Gastrocnemius medialis (tissue), 4 donors: ENCODE results near the gene CD300E. TPM values are rescaled to one million over a fixed set of nuclear protein-coding genes. Genes with fewer than 3 reads are reported as not detected.
"Not testable (repeated sequence)": the region's sequence is repeated elsewhere in the genome, so short reads cannot be mapped to it uniquely, and the experiment has no call there.

Source experiments
- ATAC-seq, 2 donors: fragments of 150-250 bp; one replicate each; pipeline ENCODE4 v1.9.1; 2016
- DNase-seq, 2 donors: peaks; one replicate each; pipeline ENCODE4 v3.0.0-alpha.2; 2019
- H3K27ac ChIP-seq, 4 donors: fragments of 200-600 bp; sonication (generic); 1 replicate in 1 of 4; 2 replicates in 3 of 4; pipeline ENCODE4 v1.5.1; 2016 to 2018; ENCODE audit warnings: mild to moderate bottlenecking in 2 of 4, moderate library complexity in 1 of 4
- H3K27me3 ChIP-seq, 3 donors: fragments of 200-600 bp; sonication (generic) in 2 of 3; 1 replicate in 1 of 3; 2 replicates in 2 of 3; pipeline versions ENCODE4 v1.5.1 to v1.6.0; 2016 to 2019; ENCODE audit warnings: mild to moderate bottlenecking in 1 of 3, moderate library complexity in 1 of 3
- H3K36me3 ChIP-seq, 2 donors: fragments of 200-600 bp; sonication (generic) in 1 of 2; one replicate each; pipeline ENCODE4 v1.5.1; 2017 to 2018
- H3K4me1 ChIP-seq, 2 donors: fragments of 200-600 bp; sonication (generic) in 1 of 2; one replicate each; pipeline ENCODE4 v1.5.1; 2016 to 2017; ENCODE audit warnings: mild to moderate bottlenecking in 2 of 2
- H3K4me3 ChIP-seq, 4 donors: fragments of 200-600 bp; sonication (generic) in 3 of 4; 1 replicate in 1 of 4; 2 replicates in 3 of 4; pipeline ENCODE4 v1.5.1; 2016 to 2019; ENCODE audit warnings: mild to moderate bottlenecking in 2 of 4
- H3K9me3 ChIP-seq, 3 donors: fragments of 200-600 bp; sonication (generic) in 2 of 3; 1 replicate in 1 of 3; 2 replicates in 2 of 3; pipeline ENCODE4 v1.5.1; 2016 to 2019
- CTCF ChIP-seq, 5 experiments: fragments of 450-650 bp in 3 of 5; fragments of 200-600 bp in 2 of 5; sonication (generic) in 2 of 5; IDR thresholded peaks in 4 of 5; conservative IDR thresholded peaks in 1 of 5; 1 replicate in 4 of 5; 2 replicates in 1 of 5; pipeline ENCODE4 v1.5.1; 2016 to 2019; ENCODE audit warnings: antibody characterized with exemption in 5 of 5, mild to moderate bottlenecking in 3 of 5, moderate library complexity in 3 of 5
- POLR2A ChIP-seq, 2 donors: fragments of 450-650 bp; IDR thresholded peaks; one replicate each; pipeline ENCODE4 v1.6.1; 2017; ENCODE audit warnings: antibody characterized with exemption in 2 of 2, mild to moderate bottlenecking in 2 of 2, moderate library complexity in 2 of 2
- in situ Hi-C, 4 donors: fragments of 200-750 bp; cut with MboI; loops; one replicate each; pipeline versions ENCODE4 v1.15.0 to v1.8.0; 2017; ENCODE audit warnings: low sequenced_read_pairs in 4 of 4
- intact Hi-C: fragments of 100-400 bp; cut with DNase I; formaldehyde crosslinking; loops from one replicate; pipeline ENCODE4 v1.15.1; 2023; ENCODE audit warnings: low total_unique reads
- total RNA-seq, 4 donors: library from RNA; depleted of rRNA; stranded (reverse); fragments of >200 nt; gene quantifications; one replicate each; pipeline versions ENCODE4 v1.1.0 to v1.2.3, GENCODE V29; 2016

Gene CD300E
- total RNA-seq, 4 donors from 2014 or later = 0.26 to 0.91 TPM; not detected in 2

GRCh38 chr17:74641224-74641957 is 17.9 kb upstream of the CD300E start:
- no peak for DNase-seq
- Histone ChIP-seq H3K4me1 (no peaks in the 10 kb centered on the region), H3K36me3 (no peaks in the 10 kb centered on the region), H3K27ac (no peak overlapping the region), H3K27me3 (peaks cover 4 to 5% (median 5%) of the 10 kb centered on the region in 3 donors), H3K4me3 (no peak overlapping the region), H3K9me3 (no peaks in the 10 kb centered on the region)
- ATAC-seq = no peak
- TF ChIP-seq CTCF (IDR thresholded peaks at IDR 0.05 in 4 of 5, conservative IDR thresholded peaks at IDR 0.05 in 1 of 5) (no peak), POLR2A (IDR thresholded peaks at IDR 0.05) (no peak)
- in situ Hi-C loops (no loop called here), intact Hi-C loops (no loop called here)

- no peaks in the 10 kb centered on the region for H3K9me3 ChIP-seq
- H3K27ac ChIP-seq = no peak overlapping the region
- no peak for ATAC-seq
- intact Hi-C loops = no loop called here
- H3K4me1 ChIP-seq = no peaks in the 10 kb centered on the region
- no peaks in the 10 kb centered on the region for H3K36me3 ChIP-seq
- in situ Hi-C loops = no loop called here
- H3K27me3 ChIP-seq = peaks cover 4 to 9% (median 5%) of the 10 kb centered on the region in 3 donors
- DNase-seq = no peak
- H3K4me3 ChIP-seq = no peak overlapping the region
- TF ChIP-seq CTCF (IDR thresholded peaks at IDR 0.05 in 4 of 5, conservative IDR thresholded peaks at IDR 0.05 in 1 of 5) = no peak
- no peak for TF ChIP-seq POLR2A (IDR thresholded peaks at IDR 0.05)
Observed at GRCh38 chr17:74639704-74640151, 16.2 kb upstream of the CD300E start.

DNA sequence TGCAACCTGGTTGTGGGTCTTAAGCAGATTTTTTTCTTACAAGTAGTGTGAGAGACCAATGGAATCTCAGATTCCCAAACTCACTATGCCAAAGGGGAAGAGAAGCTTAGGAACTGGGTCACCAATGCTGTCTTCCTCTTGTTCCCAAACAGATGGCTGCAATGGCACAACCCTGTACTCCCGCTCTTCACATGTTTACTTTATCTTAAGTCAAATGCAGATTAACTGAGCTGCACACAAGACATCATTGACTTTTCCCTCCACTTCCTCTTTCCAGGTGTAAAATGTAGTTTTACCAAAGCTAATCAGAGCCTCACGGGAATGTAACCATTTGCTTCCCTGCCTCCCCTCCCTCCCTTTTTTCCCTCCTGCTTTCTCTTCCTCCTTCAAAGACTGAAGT is 14.4 kb upstream of the CD300E start:
- intact Hi-C loops = no loop called here
- no peak overlapping the region for H3K27ac ChIP-seq
- H3K9me3 ChIP-seq = no peaks in the 10 kb centered on the region
- DNase-seq (no peak), ATAC-seq (no peak)
- H3K36me3 ChIP-seq = no peaks in the 10 kb centered on the region
- no peaks in the 10 kb centered on the region for H3K4me1 ChIP-seq
- in situ Hi-C loops = no loop called here
- no peak overlapping the region for H3K4me3 ChIP-seq
- TF ChIP-seq CTCF (IDR thresholded peaks at IDR 0.05 in 4 of 5, conservative IDR thresholded peaks at IDR 0.05 in 1 of 5) (no peak), POLR2A (IDR thresholded peaks at IDR 0.05) (no peak)
- peaks cover 5 to 9% (median 7%) of the 10 kb centered on the region in 3 donors for H3K27me3 ChIP-seq

- TF ChIP-seq CTCF (IDR thresholded peaks at IDR 0.05 in 4 of 5, conservative IDR thresholded peaks at IDR 0.05 in 1 of 5) (no peak), POLR2A (IDR thresholded peaks at IDR 0.05) (no peak)
- DNase-seq (no peak), ATAC-seq (no peak)
- Histone ChIP-seq H3K36me3 (no peaks in the 10 kb centered on the region), H3K9me3 (no peaks in the 10 kb centered on the region), H3K4me3 (no peak overlapping the region), H3K4me1 (no peaks in the 10 kb centered on the region), H3K27me3 (peaks cover 5 to 14% (median 7%) of the 10 kb centered on the region in 3 donors), H3K27ac (no peak overlapping the region)
- in situ Hi-C loops = no loop called here
- intact Hi-C loops = no loop called here
Observed at GRCh38 chr17:74637265-74637664, 13.7 kb upstream of the CD300E start.

DNA sequence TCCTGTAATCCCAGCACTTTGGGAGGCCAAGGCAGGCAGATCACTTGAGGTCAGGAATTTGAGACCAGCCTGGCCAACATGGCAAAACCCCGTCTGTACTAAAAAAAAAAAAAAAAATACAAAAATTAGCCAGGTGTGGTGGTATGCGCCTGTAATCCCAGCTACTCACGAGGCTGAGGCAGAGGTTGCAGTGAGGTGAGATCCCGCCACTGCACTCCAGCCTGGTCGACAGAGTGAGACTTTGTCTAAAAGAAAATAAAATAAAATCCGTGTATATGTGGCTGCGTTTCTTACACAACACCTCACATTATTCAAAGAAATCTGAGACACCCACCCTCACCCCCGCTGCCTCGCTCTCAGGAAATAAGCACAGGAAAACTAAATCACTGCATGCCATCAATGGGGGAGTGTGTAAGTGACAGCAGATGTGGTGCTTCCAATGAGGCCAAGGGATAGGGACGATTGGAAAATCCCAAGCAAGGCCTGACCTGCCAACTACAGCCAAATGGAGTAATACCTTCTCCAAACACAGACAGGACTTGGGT is 13.1 kb upstream of the CD300E start:
- H3K9me3 ChIP-seq, ATAC-seq, intact Hi-C loops, H3K4me1 ChIP-seq, H3K27ac ChIP-seq, H3K4me3 ChIP-seq, DNase-seq, H3K36me3 ChIP-seq, in situ Hi-C loops: not testable (repeated sequence)
- H3K27me3 ChIP-seq = peaks cover 5 to 14% (median 7%) of the 10 kb centered on the region in 3 donors
